Peyer's patch (tissue), 4 donors: ENCODE results near the gene DEFB131B.
"Not testable (repeated sequence)": the region's sequence is repeated elsewhere in the genome, so short reads cannot be mapped to it uniquely, and the experiment has no call there.

Experiments
- CTCF ChIP-seq, 6 experiments: fragments of 450-650 bp in 4 of 6; fragments of 200-600 bp in 2 of 6; sonication (generic) in 1 of 6; IDR thresholded peaks; one replicate each; pipeline ENCODE4 v1.5.1; 2017 to 2019; ENCODE audit warnings: antibody characterized with exemption in 6 of 6, mild to moderate bottlenecking in 3 of 6, moderate library complexity in 1 of 6
- POLR2A ChIP-seq, 2 donors: fragments of 450-650 bp; IDR thresholded peaks; one replicate each; pipeline ENCODE4 v1.5.1; 2017; ENCODE audit warnings: antibody characterized with exemption in 2 of 2, mild to moderate bottlenecking in 2 of 2, moderate library complexity in 2 of 2

- not testable (repeated sequence) for TF ChIP-seq CTCF, POLR2A (IDR thresholded peaks at IDR 0.05)
Measured at GRCh38 chr11:71832811-71833210, 45.4 kb upstream of the DEFB131B start, which contains the start of gene DEFB108B.
